Lower lobe of right lung (tissue), 2 donors: ENCODE measurements around the gene POLR1D. TPM values are rescaled to one million over a fixed set of nuclear protein-coding genes. Genes with fewer than 3 reads are reported as not detected.

Experiments used
- ATAC-seq, 2 donors: fragments of 200-7000 bp; cut with Tn5 transposase; one replicate each; pipeline ENCODE4 v1.9.1; 2020 to 2022; ENCODE audit warnings: mild to moderate bottlenecking in 2 of 2, moderate library complexity in 2 of 2
- DNase-seq: peaks from one replicate; pipeline ENCODE4 v3.0.0-alpha.2; 2020
- H3K27ac ChIP-seq: fragments of 200-600 bp; one replicate; pipeline ENCODE4 v1.8.0; 2022
- H3K27me3 ChIP-seq: fragments of 200-600 bp; one replicate; pipeline ENCODE4 v1.8.0; 2022; ENCODE audit warnings: low read depth
- H3K36me3 ChIP-seq: fragments of 200-600 bp; one replicate; pipeline ENCODE4 v1.8.0; 2022; ENCODE audit warnings: mild to moderate bottlenecking
- H3K4me1 ChIP-seq: fragments of 200-600 bp; one replicate; pipeline ENCODE4 v1.8.0; 2022
- H3K4me3 ChIP-seq: fragments of 200-600 bp; one replicate; pipeline ENCODE4 v1.8.0; 2022; ENCODE audit warnings: mild to moderate bottlenecking
- H3K9me3 ChIP-seq: fragments of 200-600 bp; one replicate; pipeline ENCODE4 v1.8.0; 2022
- intact Hi-C: fragments of 100-400 bp; cut with DNase I; formaldehyde crosslinking; loops from one replicate; pipeline ENCODE4 v1.11.0; 2022
- total RNA-seq: library from RNA; stranded (reverse); fragmentation: NEBNext Ultra II Directional; extraction: Animal tissue kit (Norgen Biotek cat#: 25700); gene quantifications from one replicate; pipeline ENCODE4 v1.2.1, GENCODE V29; 2021
- TF ChIP-seq, protein P1 (sequence below): fragments of 200-600 bp; IDR thresholded peaks from one replicate; pipeline ENCODE4 v1.8.0; 2022; ENCODE audit warnings: antibody characterized with exemption, mild to moderate bottlenecking
- donor health status: DM: no; HTN: yes; CAD: no; lungs with severe emphysema.

Gene POLR1D
- total RNA-seq, 1 donor from 2014 or later, result 129 TPM

DNA sequence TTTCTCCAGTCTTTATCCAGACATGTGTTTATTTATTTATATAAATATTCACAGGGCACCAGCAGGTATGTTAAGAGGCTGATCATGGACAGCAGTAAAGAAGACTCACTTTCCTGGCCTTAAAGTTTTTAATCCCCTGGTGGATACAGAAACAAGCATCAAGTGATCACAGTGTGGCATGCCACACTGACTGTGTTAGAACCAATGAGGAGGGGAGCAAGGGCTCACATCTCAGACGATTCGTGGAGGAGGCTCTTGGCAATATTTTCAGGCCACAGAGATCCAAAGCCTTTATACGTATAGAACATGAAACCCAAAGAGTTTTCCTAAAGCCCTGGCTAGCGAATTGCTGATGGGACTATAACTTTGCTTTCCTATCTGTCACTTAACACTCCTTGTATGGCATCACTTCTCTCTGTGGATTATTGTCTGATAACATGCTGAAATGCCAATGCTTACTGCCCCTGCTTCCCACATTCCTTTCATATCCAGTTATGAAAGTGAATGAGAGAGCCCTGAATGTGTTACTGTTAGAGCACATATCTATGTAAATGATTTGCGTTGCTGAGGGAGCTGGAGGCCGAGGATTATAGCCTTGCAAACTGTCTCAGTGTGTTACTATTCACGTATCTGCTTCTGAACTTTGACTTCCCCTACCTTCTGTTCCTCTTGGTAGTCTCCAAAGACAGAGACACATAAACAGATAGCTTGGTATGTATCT, 37.6 kb downstream of the POLR1D start:
- TF ChIP-seq, protein P1, sequence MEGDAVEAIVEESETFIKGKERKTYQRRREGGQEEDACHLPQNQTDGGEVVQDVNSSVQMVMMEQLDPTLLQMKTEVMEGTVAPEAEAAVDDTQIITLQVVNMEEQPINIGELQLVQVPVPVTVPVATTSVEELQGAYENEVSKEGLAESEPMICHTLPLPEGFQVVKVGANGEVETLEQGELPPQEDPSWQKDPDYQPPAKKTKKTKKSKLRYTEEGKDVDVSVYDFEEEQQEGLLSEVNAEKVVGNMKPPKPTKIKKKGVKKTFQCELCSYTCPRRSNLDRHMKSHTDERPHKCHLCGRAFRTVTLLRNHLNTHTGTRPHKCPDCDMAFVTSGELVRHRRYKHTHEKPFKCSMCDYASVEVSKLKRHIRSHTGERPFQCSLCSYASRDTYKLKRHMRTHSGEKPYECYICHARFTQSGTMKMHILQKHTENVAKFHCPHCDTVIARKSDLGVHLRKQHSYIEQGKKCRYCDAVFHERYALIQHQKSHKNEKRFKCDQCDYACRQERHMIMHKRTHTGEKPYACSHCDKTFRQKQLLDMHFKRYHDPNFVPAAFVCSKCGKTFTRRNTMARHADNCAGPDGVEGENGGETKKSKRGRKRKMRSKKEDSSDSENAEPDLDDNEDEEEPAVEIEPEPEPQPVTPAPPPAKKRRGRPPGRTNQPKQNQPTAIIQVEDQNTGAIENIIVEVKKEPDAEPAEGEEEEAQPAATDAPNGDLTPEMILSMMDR, result no peak
- ATAC-seq (no peak), DNase-seq (no peak)
- Histone ChIP-seq H3K27ac (no peak overlapping the region), H3K27me3 (no peaks in the 10 kb centered on the region), H3K36me3 (peaks cover 7% of the 10 kb centered on the region), H3K9me3 (no peaks in the 10 kb centered on the region), H3K4me3 (no peak overlapping the region), H3K4me1 (peaks cover 6% of the 10 kb centered on the region)
- intact Hi-C loops, result no loop called here

DNA sequence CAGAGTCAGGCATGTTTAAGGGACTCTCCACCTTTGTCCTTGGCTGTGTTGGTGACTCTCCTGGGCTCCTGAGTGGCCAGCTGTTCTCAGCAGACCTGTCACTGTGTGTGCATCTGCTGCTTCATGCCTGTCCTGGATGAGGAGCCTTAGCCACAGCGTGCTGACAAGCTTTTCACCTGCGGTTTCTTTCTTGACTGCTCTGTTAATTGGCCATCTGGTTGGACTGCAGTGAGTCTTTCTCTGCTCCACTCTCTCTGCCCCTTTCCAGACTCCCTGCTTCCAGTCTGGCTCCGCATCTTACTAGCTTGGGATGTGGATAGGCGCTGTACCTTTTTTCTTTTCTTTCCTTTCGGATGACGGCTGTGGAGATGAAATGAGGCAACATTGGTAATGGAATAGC, 38.8 kb downstream of the POLR1D start:
- Histone ChIP-seq H3K4me1 (no peaks in the 10 kb centered on the region), H3K4me3 (no peak overlapping the region), H3K27me3 (no peaks in the 10 kb centered on the region), H3K27ac (no peak overlapping the region), H3K9me3 (no peaks in the 10 kb centered on the region), H3K36me3 (peaks cover 7% of the 10 kb centered on the region)
- TF ChIP-seq, protein P1, result no peak
- intact Hi-C loops, result no loop called here
- DNase-seq (no peak), ATAC-seq (no peak)

DNA sequence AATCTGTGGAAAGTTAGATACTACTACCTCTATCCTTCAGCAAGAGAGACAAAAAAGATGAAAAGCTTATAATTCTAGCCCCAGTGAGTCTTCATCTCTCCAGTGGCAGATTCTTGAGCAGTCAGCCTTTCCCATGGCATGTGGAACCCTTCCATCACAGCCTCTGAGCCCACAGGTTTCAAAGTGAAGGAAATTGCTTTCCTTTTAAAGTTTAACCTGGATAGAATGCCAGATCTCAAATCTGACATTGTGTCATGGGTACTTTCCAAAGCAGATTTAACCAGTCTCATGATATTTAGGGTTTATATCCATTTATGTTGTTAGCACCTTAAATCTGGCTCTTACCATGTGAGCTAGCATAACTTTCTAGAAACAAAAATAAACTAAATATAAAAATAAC, 39.3 kb downstream of the POLR1D start:
- ATAC-seq (no peak), DNase-seq (no peak)
- H3K27ac ChIP-seq, result no peak overlapping the region
- H3K4me3 ChIP-seq, result no peak overlapping the region
- no peaks in the 10 kb centered on the region for H3K4me1 ChIP-seq
- intact Hi-C loops, result no loop called here
- no peaks in the 10 kb centered on the region for H3K9me3 ChIP-seq
- TF ChIP-seq, protein P1, result no peak
- H3K36me3 ChIP-seq, result peaks cover 12% of the 10 kb centered on the region
- no peaks in the 10 kb centered on the region for H3K27me3 ChIP-seq

DNA sequence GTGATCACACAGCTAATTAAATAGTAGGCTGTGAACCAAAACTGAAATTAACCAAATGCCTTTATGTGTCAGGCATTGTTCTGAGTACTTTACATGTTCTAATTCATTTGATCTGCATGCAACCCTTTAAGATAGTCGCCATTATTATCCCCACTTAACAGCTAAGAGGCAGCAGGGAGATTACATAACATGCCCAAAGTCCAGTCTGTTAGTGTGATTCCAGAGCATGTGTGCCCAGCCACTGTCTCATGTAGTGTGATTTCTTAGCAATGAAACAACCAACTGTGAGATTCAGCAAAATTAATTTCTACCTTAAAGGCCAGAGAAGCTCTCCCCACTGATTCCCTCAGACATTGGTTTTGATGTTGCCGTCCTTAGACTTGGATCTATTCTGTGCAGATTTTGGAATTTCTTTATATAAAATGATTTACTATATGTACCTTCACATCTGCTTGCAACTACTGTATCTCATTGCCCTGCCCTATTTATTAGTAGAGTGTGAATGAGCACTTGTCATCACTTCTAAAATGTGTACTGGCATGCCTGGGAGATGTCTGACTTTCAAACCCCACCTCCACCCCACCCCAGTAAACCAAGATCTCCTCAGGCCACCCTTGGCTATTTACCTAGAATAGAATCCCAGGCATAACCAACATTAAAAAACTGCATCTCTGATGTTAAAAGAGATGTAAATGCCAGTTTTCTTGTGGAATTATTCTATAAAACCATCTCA, 41.2 kb downstream of the POLR1D start:
- Histone ChIP-seq H3K4me3 (no peak overlapping the region), H3K27me3 (no peaks in the 10 kb centered on the region), H3K36me3 (peaks cover 19% of the 10 kb centered on the region), H3K9me3 (no peaks in the 10 kb centered on the region), H3K27ac (no peak overlapping the region), H3K4me1 (no peaks in the 10 kb centered on the region)
- intact Hi-C loops, result no loop called here
- no peak for DNase-seq
- TF ChIP-seq, protein P1, result no peak
- no peak for ATAC-seq

DNA sequence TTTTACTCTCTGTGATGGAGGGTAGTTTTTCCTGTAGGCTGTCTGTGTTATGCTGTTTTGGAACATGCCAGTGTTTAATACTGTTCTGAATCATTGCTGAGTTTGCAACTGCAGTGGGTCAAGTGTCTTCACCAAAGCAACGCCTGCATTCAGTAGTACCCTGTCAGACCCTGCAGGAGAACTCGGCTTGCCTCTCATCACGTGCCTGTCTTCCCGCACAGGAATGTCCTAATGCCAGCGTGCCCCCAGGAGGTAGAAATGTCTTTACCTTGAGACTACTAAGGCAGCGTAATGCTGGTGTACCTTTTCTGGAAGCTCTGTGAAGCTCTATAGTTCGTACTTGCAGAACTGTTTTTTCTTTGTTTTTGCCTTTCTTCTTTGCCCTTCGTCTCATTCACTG, 42.3 kb downstream of the POLR1D start:
- Histone ChIP-seq H3K4me1 (no peaks in the 10 kb centered on the region), H3K27ac (no peak overlapping the region), H3K27me3 (no peaks in the 10 kb centered on the region), H3K36me3 (peaks cover 19% of the 10 kb centered on the region), H3K4me3 (no peak overlapping the region), H3K9me3 (no peaks in the 10 kb centered on the region)
- ATAC-seq (no peak), DNase-seq (no peak)
- intact Hi-C loops, result no loop called here
- TF ChIP-seq, protein P1, result no peak
